GM20000 (cell line): ENCODE results near the gene SLC12A9.

Source experiments
- DNase-seq: peaks from one replicate; pipeline ENCODE4 v3.0.0; 2012; ENCODE audit warnings: low spot score
- CTCF ChIP-seq: IDR thresholded peaks from 2 replicates; pipeline ENCODE4 v1.5.1; 2012; ENCODE audit warnings: mild to moderate bottlenecking, control low read depth; ENCODE audit errors: extremely low read depth, missing control alignments

SLC12A9 gene

GRCh38 chr7:100882201-100882600 is 29.7 kb downstream of the SLC12A9 start:
- TF ChIP-seq CTCF, result no peak
- DNase-seq, result no peak

- TF ChIP-seq CTCF, result no peak
- no peak for DNase-seq
These were observed 30.4 kb downstream of the SLC12A9 start for GRCh38 chr7:100882785-100883526.

- no peak for DNase-seq
- TF ChIP-seq CTCF, result no peak
These were observed 32.4 kb downstream of the SLC12A9 start for GRCh38 chr7:100884736-100885439.

- DNase-seq, result no peak
- no peak for TF ChIP-seq CTCF
These were observed 33.1 kb downstream of the SLC12A9 start for GRCh38 chr7:100885440-100886141.

- TF ChIP-seq CTCF, result no peak
- no peak for DNase-seq
These were observed 33.8 kb downstream of the SLC12A9 start for GRCh38 chr7:100886142-100886935.

- TF ChIP-seq CTCF, result no peak
- DNase-seq, result no peak
These were observed 34.5 kb downstream of the SLC12A9 start for GRCh38 chr7:100886936-100887515.
